Bronchus fibroblast of lung (primary cell): ENCODE results near the gene MZF1. TPM values are rescaled to one million over a fixed set of nuclear protein-coding genes. Genes with fewer than 3 reads are reported as not detected.

Experiments used
- total RNA-seq: library from RNA; depleted of rRNA; stranded (reverse); fragments of >200 nt; gene quantifications from 2 replicates; pipeline ENCODE4 v1.2.3, GENCODE V29; 2015

The MZF1 gene
- 6.1 and 6.2 TPM in 2 replicates for total RNA-seq

GRCh38 chr19:58572818-58573657 is at the start of gene MZF1:
TSS of gene MZF1 (minus strand) at chr19:58573335. CDS start at chr19:58571389, 1,946 bp downstream.

DNA sequence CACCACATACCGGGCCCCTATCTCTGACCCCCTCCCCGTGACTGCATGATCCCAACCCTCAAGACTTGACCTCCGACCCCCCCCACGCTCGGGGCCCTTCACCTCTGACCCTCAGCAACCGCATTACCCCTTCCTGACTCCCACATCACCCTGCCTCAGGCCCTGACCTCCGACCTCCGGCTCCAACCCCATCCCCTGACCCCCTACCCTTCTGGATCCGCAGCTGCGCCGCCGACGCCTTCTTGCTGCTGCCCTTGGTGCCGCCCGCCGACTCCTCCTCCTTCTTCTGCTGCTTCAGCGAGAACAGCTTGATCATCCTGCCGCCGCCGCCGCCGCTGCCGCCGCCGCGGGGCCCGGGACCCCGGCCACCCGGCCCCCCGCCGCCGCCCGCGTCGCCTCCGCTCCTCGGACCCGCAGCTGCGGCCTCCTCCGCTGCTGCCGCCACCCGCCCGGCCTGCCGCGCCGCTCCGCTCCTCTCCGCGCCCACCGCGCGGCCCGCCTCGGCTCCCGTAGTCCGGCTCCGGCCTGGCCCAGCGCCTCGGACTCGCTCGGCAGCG is 15.0 kb downstream of the MZF1 start, which contains the start of gene UBE2M:
TSS of gene UBE2M (minus strand) at position 546 of the 557 bp plus-strand sequence. CDS start at position 316, 230 bp downstream.

DNA sequence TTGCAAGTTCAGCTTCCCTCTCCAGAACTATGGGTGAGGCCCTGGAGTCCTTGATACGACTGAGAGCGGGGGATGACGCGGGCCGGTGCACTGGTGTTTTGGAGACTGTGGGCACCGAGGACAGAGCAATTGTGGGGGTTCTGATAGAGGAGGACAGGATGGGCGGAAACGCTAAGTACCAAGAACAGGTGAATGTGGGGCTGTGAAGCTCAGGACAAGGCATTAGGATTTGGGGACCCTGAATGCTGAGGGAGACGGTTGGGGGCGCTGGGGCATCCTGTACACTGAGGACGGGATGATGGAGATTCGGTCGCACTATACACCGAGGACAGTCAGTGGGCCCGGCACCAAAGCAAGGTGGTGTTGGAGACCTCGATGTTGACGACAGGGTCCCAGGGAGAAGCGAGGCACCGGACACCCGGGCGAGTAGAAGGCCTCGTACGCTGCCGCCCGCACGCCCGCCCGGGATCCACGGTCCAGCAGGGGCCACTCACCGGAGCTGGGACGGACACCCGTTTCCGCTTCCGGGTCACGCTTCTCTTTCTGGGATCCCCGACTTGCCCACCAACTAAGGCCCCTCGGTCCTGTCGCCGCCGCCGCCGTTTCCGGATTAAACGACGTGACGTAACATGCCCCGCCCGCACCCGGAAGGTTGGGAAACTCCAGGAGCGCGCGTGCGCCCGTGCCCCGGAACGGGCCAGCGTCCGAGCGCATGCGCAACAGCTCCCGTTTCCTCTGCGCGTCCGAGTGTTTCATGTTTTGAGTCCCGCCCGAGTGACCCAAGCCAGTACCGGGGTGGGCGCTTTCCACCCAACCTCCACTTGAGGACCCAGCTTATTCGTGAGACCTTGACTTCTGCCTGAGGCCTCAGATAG is 18.4 kb downstream of the MZF1 start, which contains the start of gene CHMP2A:
TSS of gene CHMP2A (minus strand) at position 612 of the 875 bp plus-strand sequence. CDS start 893 bp downstream, outside the sequence.

GRCh38 chr19:58543826-58544590 is 29.1 kb downstream of the MZF1 start, which contains the start of gene TRIM28:
TSS of gene TRIM28 (plus strand) at chr19:58544064. CDS start at chr19:58544758, 694 bp downstream.

DNA sequence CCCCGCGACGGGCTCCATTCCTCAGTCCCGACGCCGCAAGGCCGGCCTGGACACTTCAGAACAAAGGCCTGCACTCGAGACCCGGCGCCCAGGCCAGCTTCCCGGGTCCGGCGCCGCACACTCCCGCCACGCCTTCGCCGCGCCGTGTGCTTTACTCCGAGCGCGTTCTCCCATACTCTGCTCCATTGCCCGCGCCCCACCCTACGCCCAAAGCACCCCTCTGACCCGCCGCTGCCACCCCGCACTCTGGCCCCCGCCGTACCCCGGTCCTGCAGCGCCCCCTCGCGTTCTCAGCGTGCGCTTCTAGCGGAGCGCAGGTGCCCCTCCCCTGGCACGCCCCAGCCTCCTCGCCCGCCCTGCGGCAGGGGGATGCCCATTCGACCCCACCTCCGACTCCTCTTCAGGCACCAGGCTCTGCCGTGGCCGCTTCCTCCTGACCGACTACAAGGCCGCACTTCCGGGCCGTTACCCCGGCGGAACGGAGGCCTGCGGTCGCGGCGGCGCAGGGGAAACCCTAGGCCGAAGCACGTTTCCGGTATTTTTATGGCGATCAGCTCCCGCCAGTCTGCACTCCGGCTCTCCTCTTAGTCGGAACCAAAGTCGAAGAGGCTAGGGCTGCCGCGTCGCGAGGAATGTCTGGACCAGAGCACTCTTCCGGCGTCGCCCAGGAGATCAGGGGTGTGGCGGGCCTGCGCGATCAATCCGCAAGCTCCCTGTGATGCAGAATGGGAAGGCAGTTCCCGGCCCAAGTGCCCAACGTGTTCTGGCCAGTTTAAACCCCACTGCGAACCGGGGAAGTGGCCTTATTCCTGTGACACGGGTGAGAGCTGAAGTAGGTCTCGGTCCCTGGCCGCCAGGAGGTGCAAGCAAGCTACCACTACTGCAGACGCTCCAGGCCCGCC is 53.5 kb downstream of the MZF1 start, which contains the start of gene ZBTB45:
TSS of gene ZBTB45 (minus strand) at position 456 of the 902 bp plus-strand sequence. CDS start 2,137 bp downstream, outside the sequence.

Other genes starting within 250 kb of the MZF1 start
- 1.6 and 1.8 TPM in 2 replicates for gene ZSCAN22, start 246.3 kb downstream of the MZF1 start, total RNA-seq
- 56.7 and 57.5 TPM in 2 replicates for gene A1BG, start 219.8 kb downstream of the MZF1 start, total RNA-seq
- gene ZNF497, start 210.6 kb downstream of the MZF1 start, total RNA-seq = under 0.01 and 0.74 TPM in 2 replicates
- 0.89 and 2.4 TPM in 2 replicates for gene ZNF837, start 192.3 kb downstream of the MZF1 start, total RNA-seq
- gene RPS5, start 186.1 kb downstream of the MZF1 start, total RNA-seq = 2,682 and 2,963 TPM in 2 replicates
- gene RNF225, start 177.7 kb downstream of the MZF1 start, total RNA-seq = not detected in 2 replicates
- gene ZNF584, start 164.7 kb downstream of the MZF1 start, total RNA-seq = 8.2 and 13.1 TPM in 2 replicates
- 2.1 and 3.0 TPM in 2 replicates for gene ZNF132, start 133.2 kb downstream of the MZF1 start, total RNA-seq
- 5.5 and 6.2 TPM in 2 replicates for gene ZNF324B, start 121.7 kb downstream of the MZF1 start, total RNA-seq
- gene ZNF324, start 106.3 kb downstream of the MZF1 start, total RNA-seq = 7.7 and 9.1 TPM in 2 replicates
- gene ZNF446, start 97.0 kb downstream of the MZF1 start, total RNA-seq = 8.0 and 9.4 TPM in 2 replicates
- gene SLC27A5, start 61.3 kb downstream of the MZF1 start, total RNA-seq = 15.2 and 18.3 TPM in 2 replicates
- gene ZBTB45, start 53.5 kb downstream of the MZF1 start, total RNA-seq = 12.8 and 14.4 TPM in 2 replicates
- 474 and 516 TPM in 2 replicates for gene TRIM28, start 29.3 kb downstream of the MZF1 start, total RNA-seq
- 120 and 121 TPM in 2 replicates for gene CHMP2A, start 18.2 kb downstream of the MZF1 start, total RNA-seq
- gene UBE2M, start 14.7 kb downstream of the MZF1 start, total RNA-seq = 27.2 and 47.9 TPM in 2 replicates